Activated CD4-positive, CD25-positive, alpha-beta regulatory T cell treated with anti-CD3 and anti-CD28 coated beads, Interleukin-2, amount 50 U/mL, for 24 hours (primary cell): ENCODE data around the gene TMC2.
A peak's percentile ranks its signal among the peaks of the same experiment; 100 is the strongest.
"Not testable (repeated sequence)": the region's sequence is repeated elsewhere in the genome, so short reads cannot be mapped to it uniquely, and the experiment has no call there.

ENCODE experiments used
- ATAC-seq, 2 donors: fragments of 150-1000 bp; cut with Tn5 transposase; one replicate each; pipeline ENCODE4 v1.10.0; 2021; ENCODE audit warnings: mild to moderate bottlenecking in 1 of 2, moderate library complexity in 1 of 2

The TMC2 gene

GRCh38 chr20:2536560-2536986 lies at the start of gene TMC2:
TMC2 (plus strand) TSS chr20:2536573; CDS start chr20:2536622, 49 bp downstream.
- no peak for ATAC-seq

- not testable (repeated sequence) for ATAC-seq
Observed at GRCh38 chr20:2502808-2503384, 33.5 kb upstream of the TMC2 start.

DNA sequence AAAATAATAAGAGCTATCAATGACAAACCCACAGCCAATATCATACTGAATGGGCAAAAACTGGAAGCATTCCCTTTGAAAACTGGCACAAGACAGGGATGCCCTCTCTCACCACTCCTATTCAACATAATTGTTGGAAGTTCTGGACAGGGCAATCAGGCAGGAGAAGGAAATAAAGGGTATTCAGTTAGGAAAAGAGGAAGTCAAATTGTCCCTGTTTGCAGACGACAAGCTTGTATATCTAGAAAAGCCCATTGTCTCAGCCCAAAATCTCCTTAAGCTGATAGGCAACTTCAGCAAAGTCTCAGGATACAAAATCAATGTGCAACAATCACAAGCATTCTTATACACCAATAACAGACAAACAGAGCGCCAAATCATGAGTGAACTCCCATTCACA lies 31.6 kb upstream of the TMC2 start:
- ATAC-seq: not testable (repeated sequence)

GRCh38 chr20:2506426-2506825 lies 29.9 kb upstream of the TMC2 start:
- not testable (repeated sequence) for ATAC-seq

DNA sequence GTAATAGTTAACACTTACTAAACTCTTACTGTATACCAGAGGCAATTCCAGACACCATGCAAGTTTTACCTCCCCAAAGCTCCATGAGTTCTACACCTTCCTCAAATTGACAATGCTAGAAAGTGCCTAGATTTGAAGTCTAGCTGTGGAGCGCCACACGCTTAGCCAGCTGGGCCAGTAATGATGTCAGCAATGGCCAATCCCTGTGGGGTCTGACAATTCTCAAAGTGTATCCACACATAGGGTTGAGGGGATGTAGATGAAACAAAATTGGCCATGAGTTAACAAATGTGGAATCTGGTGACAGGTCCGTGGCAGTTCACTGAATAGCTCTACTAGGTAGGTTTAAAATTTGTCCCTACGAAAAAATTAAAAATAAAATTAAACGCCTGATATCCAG lies 28.9 kb upstream of the TMC2 start:
- no peak for ATAC-seq

DNA sequence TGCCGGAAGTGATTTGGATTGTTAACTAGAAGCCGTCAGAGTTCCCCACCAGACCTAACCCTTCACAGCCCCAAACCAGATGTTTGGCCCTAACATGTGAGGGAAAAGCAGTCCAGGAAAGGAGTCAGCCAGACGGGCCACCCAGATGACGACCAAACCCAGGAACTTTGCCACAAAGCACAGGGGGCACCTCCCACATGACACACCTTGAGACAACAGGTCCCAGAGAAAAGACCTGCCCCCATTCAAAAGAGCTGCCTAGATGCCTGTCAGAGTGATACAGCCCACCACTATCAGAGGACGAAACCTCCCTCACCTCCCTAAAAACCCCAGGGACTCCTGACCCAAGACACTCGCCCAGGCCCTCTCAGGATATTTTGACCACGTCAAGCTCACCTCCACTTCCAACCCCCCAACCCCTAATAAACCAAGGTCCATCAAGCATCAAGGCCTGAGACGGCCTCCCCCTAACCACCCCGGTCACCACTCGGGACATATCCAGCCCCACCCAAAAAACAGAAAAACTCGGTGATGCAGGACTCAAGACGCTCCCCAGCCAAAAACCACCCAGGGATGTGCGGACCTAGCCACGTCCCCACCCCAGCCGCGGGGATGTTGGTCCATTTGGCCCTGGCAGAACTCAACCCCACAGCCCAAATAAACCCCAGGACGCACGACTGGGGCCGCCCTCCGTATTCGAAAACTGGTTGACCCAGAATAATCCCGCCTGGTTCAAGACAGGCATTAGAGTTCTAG lies 28.3 kb upstream of the TMC2 start:
- ATAC-seq: no peak

DNA sequence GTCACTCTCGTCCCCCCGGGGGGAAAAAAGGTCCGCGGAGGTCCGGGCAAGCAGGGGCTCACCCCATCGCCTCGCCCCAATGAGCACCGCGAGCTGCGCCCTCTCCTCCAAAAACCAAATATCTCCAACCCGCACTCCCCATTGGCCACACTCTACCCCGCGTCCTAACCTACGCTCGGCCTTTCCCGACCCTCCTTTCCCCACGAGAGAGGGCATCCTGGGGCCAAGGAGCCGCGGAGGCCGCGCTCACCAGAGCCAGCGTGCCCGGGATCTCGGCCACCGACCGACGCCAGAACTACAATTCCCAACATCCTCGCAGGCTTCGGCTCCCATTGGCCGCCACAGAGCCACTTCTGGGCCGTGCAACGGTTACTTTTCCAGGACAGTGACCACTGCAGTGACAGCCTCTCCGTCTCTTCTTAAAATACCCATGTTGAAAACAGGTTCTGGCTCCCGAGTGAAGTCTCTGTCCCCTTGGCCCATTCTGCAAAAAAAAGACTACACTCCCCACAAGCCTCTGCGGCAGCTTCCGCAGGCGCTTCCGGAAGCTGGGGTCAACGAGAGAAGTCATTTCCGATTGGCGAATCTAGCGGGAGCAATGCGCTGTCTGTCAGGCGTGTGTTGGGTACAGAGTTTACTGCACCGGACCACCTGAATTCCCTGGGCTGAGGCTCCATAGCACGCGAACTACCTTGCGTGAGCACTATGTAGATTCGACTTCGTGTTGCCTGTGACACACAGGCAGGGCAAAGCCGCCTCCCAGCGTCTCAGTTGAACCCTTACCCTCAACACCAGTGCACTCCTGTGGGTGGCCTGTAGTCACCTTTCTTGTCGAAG lies 27.5 kb upstream of the TMC2 start, which contains the start of gene ZNF343:
Gene ZNF343, minus strand, starts transcription at position 285 of the 837 bp plus-strand sequence. CDS start 15,020 bp downstream, outside the sequence.
- ATAC-seq: peak; percentile 96 to 97

GRCh38 chr20:2509468-2509781 lies 26.9 kb upstream of the TMC2 start:
- no peak for ATAC-seq

- ATAC-seq: no peak
Observed at GRCh38 chr20:2509794-2510193, 26.6 kb upstream of the TMC2 start.

- ATAC-seq: no peak
Observed at GRCh38 chr20:2515203-2515602, 21.2 kb upstream of the TMC2 start.

DNA sequence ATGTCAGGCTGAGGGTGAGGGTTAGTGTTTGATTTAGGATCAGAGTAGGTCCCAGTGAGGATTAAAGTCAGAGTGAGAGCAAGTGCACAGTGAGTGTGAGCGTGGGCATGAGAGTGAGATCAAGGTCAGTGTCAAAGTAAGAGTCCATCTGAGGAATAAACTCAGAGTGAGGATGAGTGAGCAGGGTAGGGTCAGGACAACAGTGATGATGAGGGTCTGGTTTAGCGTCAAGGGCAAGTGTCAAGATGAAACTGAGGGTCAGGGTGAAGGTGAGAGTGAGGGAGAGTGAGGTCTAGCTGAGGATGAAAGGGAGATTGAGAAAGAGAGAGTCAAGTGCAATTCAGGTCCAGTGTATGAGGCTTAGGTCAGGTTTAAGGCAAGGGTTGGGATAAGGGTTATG lies 20.0 kb upstream of the TMC2 start:
- no peak for ATAC-seq

GRCh38 chr20:2518096-2518495 lies 18.3 kb upstream of the TMC2 start:
- no peak for ATAC-seq

- ATAC-seq: no peak
Observed at GRCh38 chr20:2518558-2518957, 17.8 kb upstream of the TMC2 start.

GRCh38 chr20:2519115-2519809 lies 17.1 kb upstream of the TMC2 start:
- no peak for ATAC-seq

DNA sequence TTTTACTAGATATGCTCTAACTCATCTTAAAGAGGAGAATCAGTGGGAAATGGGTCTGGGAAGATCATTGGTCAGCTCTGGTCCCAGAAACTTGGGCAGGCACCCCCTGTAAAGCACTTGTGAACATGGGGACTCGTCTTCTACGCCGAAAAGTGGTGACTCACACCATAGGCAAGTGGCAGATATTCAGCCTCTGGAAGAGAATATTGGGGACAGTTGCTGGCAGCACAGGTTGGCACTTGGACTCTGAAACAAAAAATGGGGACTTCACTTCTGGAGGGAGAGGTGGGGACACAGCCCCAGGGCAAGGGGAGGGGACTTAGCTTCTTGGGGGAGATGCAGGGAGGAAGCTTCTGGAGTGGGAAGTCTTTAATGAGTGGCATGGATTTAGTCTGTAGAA lies 15.8 kb upstream of the TMC2 start:
- no peak for ATAC-seq

- ATAC-seq: no peak
Observed at GRCh38 chr20:2521369-2522305, 14.7 kb upstream of the TMC2 start.

GRCh38 chr20:2522826-2523429 lies 13.4 kb upstream of the TMC2 start:
- not testable (repeated sequence) for ATAC-seq

GRCh38 chr20:2523919-2524708 lies 12.3 kb upstream of the TMC2 start:
- ATAC-seq: peak; percentile 71 to 77

DNA sequence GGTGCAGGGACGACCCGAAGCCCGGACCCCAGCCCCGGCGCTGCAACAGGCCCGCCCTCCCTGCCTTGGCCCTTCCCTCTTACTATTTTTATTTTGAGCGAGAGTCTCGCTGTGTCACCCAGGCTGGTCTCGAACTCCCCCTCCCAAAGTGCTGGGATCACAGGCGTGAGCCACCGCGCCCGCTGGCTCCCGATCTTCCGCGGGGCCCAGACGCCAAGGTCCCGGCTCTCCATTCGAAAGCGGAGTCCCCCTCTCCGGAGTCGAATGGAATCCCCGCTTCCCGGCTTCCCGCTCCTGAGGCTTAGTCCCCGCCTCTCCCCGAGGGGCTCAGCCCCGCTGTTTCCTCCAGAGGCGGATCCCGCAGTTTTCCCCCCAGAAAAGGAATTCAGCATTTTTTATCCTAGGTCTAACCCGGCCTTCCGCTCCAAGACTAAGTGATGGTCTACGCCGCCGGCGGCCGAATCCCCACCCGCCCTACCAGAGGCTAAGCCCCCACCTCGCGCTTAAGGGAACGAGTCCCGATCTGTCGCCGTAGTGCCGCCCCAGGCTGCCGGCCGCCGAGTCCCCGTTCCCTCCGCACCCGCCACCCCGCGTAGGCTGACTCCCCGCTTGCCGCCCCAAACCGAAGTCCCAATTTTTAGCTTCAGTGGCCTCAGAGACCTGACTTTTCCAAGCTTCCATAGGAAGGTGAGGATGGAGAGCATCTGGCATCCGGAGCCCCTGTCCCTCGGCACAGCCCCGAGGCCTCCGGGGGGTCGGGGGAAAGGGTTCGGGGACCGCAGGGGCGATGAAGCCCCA lies 11.5 kb upstream of the TMC2 start:
- peak; percentile 56 to 67 for ATAC-seq

- ATAC-seq: not testable (repeated sequence)
Observed at GRCh38 chr20:2526218-2526583, 10.2 kb upstream of the TMC2 start.
